Measurements from ENCODE around the gene ARFGAP3.
"Not testable (repeated sequence)": the region's sequence is repeated elsewhere in the genome, so short reads cannot be mapped to it uniquely, and the experiment has no call there.

The ARFGAP3 gene

GRCh38 chr22:42780070-42780540 is 77.0 kb downstream of the ARFGAP3 start:
- H3K27ac ChIP-seq: no peak overlapping the region
- DNase-seq (ENCODE audit: low read depth, low spot score): peak; percentile 59

GRCh38 chr22:42777126-42777525 is 79.9 kb downstream of the ARFGAP3 start:
- no peak for DNase-seq (ENCODE audit: low read depth, low spot score)
- no peak overlapping the region for H3K27ac ChIP-seq

- DNase-seq (ENCODE audit: low read depth, low spot score): no peak
- H3K27ac ChIP-seq: no peak overlapping the region
These were observed 83.9 kb downstream of the ARFGAP3 start for GRCh38 chr22:42773167-42773566.

- H3K27ac ChIP-seq: no peak overlapping the region
- no peak for DNase-seq (ENCODE audit: low read depth, low spot score)
These were observed 84.4 kb downstream of the ARFGAP3 start for GRCh38 chr22:42772647-42773046.

- no peak overlapping the region for H3K27ac ChIP-seq
- no peak for DNase-seq (ENCODE audit: low read depth, low spot score)
These were observed 86.0 kb downstream of the ARFGAP3 start for GRCh38 chr22:42770941-42771647.

GRCh38 chr22:42770448-42770726 is 86.7 kb downstream of the ARFGAP3 start:
- DNase-seq (ENCODE audit: low read depth, low spot score): no peak
- no peak overlapping the region for H3K27ac ChIP-seq

- no peak for DNase-seq (ENCODE audit: low read depth, low spot score)
- H3K27ac ChIP-seq: no peak overlapping the region
These were observed 87.3 kb downstream of the ARFGAP3 start for GRCh38 chr22:42769574-42770447.

- no peak overlapping the region for H3K27ac ChIP-seq
- DNase-seq (ENCODE audit: low read depth, low spot score): no peak
These were observed 87.9 kb downstream of the ARFGAP3 start for GRCh38 chr22:42769238-42769573.

GRCh38 chr22:42768385-42769035 is 88.6 kb downstream of the ARFGAP3 start:
- no peak for DNase-seq (ENCODE audit: low read depth, low spot score)
- H3K27ac ChIP-seq: no peak overlapping the region

GRCh38 chr22:42766860-42767259 is 90.2 kb downstream of the ARFGAP3 start:
- no peak for DNase-seq (ENCODE audit: low read depth, low spot score)
- H3K27ac ChIP-seq: no peak overlapping the region

GRCh38 chr22:42764895-42765363 is 92.1 kb downstream of the ARFGAP3 start:
- no peak overlapping the region for H3K27ac ChIP-seq
- no peak for DNase-seq (ENCODE audit: low read depth, low spot score)

GRCh38 chr22:42763965-42764480 is 93.0 kb downstream of the ARFGAP3 start:
- H3K27ac ChIP-seq: no peak overlapping the region
- DNase-seq (ENCODE audit: low read depth, low spot score): no peak

GRCh38 chr22:42760806-42761565 is 96.1 kb downstream of the ARFGAP3 start:
- DNase-seq (ENCODE audit: low read depth, low spot score): no peak

GRCh38 chr22:42758931-42759629 is 98.0 kb downstream of the ARFGAP3 start:
- DNase-seq (ENCODE audit: low read depth, low spot score): no peak
- no peak overlapping the region for H3K27ac ChIP-seq

More at GRCh38 chr22:42760806-42761565, 96.1 kb downstream of the ARFGAP3 start:
- H3K27ac ChIP-seq: no peak overlapping the region

GRCh38 chr22:42755553-42755952 is 101.5 kb downstream of the ARFGAP3 start:
- DNase-seq (ENCODE audit: low read depth, low spot score): not testable (repeated sequence)
- H3K27ac ChIP-seq: peak overlapping the region; percentile 60

GRCh38 chr22:42755121-42755520 is 102.0 kb downstream of the ARFGAP3 start:
- DNase-seq (ENCODE audit: low read depth, low spot score): not testable (repeated sequence)
- peak overlapping the region; percentile 60 for H3K27ac ChIP-seq

GRCh38 chr22:42754658-42755057 is 102.4 kb downstream of the ARFGAP3 start:
- no peak for DNase-seq (ENCODE audit: low read depth, low spot score)
- peak overlapping the region; percentile 60 for H3K27ac ChIP-seq

GRCh38 chr22:42752912-42753311 is 104.2 kb downstream of the ARFGAP3 start:
- no peak overlapping the region for H3K27ac ChIP-seq
- no peak for DNase-seq (ENCODE audit: low read depth, low spot score)

GRCh38 chr22:42752230-42752746 is 104.8 kb downstream of the ARFGAP3 start:
- DNase-seq (ENCODE audit: low read depth, low spot score): no peak
- H3K27ac ChIP-seq: no peak overlapping the region

All from epithelial cell of prostate (primary cell).